GM12891 (cell line): ENCODE results near the gene PIM3.

Experiments
- DNase-seq: peaks from one replicate; pipeline ENCODE4 v3.0.0; 2011; ENCODE audit warnings: low spot score; ENCODE audit not compliant: insufficient read length
- FAIRE-seq: peaks from 2 replicates; lab custom pipeline; 2011; peaks lifted over from hg19 to GRCh38; lab: Jason Lieb, UNC
- PAX5 ChIP-seq: IDR thresholded peaks from 2 replicates; pipeline ENCODE4 v1.6.1; 2011; ENCODE audit warnings: low read length, moderate library complexity, mild to moderate bottlenecking; ENCODE audit not compliant: insufficient read depth, severe bottlenecking
- POLR2A ChIP-seq: IDR thresholded peaks from 2 replicates; pipeline ENCODE4 v1.6.1; 2011; ENCODE audit warnings: low read depth, low read length, control low read depth
- POLR2AphosphoS5 ChIP-seq: IDR thresholded peaks from 2 replicates; pipeline ENCODE4 v1.6.1; 2011; ENCODE audit warnings: low read depth, low read length, control low read depth
- POU2F2 ChIP-seq: IDR thresholded peaks from 2 replicates; pipeline ENCODE4 v1.6.1; 2011; ENCODE audit warnings: low read depth, mild to moderate bottlenecking, control low read depth, low read length, moderate library complexity
- SPI1 ChIP-seq: IDR thresholded peaks from 2 replicates; pipeline ENCODE4 v1.6.1; 2011; ENCODE audit warnings: low read depth, low read length, control low read depth
- TAF1 ChIP-seq: IDR thresholded peaks from 2 replicates; pipeline ENCODE4 v1.6.1; 2011; ENCODE audit warnings: low read depth, low read length, control low read depth

PIM3 gene

DNA sequence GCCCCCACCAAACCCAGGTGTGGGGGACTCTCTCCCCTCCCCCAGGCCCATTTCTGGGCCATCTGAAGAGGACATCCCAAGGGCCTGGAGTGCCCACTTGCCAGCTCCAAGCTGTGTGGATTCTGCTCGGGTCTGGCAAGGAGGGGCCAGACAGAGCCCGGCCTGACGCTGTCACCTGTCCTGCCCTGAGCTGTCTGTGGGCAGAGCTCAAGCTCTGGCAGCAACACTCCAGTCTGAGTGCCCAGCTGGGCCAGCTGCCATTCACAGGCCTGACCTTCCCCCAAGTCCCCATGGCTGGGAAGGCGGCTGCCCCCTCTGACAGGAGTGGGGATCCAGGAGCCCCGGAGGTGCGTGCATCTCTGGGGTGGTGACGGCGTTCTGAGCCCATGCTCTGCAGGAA, 6.2 kb upstream of the PIM3 start:
- DNase-seq (no peak), FAIRE-seq (no peak)
- TF ChIP-seq SPI1 (no peak), POU2F2 (no peak), PAX5 (no peak), POLR2AphosphoS5 (no peak), POLR2A (no peak), TAF1 (no peak)

DNA sequence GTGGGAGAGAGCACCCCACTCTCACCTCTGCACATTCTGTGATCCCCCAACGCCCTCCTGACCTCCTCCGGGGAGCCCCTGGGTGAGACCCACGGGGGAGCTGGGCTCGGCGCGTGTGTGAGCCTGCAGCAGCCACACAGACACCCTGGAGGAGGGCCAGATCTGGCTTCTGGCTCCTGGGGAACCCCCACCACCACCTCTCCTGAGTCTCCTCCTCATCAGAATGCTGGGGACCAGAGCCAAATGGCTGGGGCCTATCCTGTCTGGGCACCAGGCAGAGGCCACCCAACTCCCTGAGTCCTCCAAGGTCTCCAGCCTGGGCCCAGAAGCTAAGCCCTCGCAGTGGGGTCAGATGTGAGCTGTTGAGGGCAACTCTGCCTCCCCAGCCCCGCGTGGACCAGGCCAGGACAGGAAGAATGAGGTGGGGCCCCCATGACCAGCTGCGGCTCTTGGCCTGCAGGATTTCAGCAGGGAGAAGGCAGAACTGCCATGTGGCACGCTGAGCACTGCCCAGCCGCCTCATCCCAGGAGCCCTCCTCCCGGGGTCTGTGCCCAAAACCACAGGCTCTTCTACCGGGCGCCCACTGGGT, 5.5 kb upstream of the PIM3 start:
- no peak for TF ChIP-seq POLR2A
- no peak for TF ChIP-seq TAF1
- TF ChIP-seq POU2F2: no peak
- no peak for TF ChIP-seq SPI1
- no peak for TF ChIP-seq PAX5
- TF ChIP-seq POLR2AphosphoS5: no peak
- FAIRE-seq (no peak), DNase-seq (no peak)

DNA sequence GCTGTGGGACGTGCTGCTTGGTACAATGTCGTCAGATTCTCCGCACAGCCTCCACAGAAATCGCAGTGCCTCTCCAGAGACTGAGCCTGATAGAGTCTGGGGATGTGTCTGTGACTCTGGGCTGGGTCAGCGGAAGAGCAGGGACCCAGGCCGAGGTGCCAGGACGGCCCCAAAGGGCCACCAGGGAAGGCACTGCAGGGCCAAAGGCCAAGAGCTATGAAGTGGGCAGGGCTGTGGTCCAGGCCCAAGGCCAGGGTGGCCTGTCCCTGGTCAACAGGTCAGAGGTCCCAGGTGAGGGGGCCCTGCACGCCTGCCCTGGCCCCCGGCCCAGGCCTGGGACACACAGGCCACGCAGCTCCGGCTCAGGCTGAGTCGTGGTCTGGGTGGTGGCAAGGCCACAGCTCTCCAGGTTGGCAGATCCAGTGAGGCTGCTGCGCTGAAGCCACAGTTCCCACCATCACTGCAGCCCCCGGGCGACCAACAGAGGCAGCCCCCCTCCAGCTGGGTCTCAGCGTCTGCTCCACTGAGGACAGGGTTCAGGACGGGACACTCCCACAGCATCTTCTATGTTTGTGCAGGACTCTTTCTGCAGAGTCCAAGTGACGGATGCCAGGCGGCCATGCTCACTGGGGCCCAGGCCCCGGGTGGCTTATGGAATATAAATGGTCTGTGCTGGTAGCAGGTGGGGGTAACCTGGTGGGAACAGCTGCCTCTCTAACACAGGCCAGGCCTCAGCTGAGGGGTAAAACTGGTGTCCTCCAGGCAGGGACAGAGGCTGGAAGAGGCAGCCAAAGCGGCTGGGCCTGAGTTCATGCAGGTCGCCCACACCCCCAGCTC, 4.8 kb upstream of the PIM3 start:
- TF ChIP-seq POU2F2 (no peak), POLR2A (no peak), PAX5 (no peak), SPI1 (no peak), TAF1 (no peak), POLR2AphosphoS5 (no peak)
- FAIRE-seq (no peak), DNase-seq (no peak)

DNA sequence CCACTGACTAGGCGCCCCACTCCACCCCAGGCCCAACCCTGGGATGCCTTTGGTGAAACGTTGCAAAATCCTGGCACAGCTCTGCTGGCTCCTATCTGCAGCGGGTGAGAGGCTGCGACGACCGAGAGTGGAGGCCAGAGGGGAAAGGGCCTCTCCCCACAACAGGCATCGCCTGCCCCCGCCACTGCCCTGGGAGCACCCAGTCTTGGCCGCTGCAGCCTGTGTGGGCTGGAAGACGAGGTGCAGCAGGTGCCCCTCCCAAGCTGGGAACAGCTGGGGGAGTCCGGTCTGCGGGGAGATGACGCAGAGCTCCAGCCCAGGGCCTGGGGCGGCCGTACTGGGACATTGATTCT, 4.2 kb upstream of the PIM3 start:
- DNase-seq (no peak), FAIRE-seq (no peak)
- no peak for TF ChIP-seq SPI1
- TF ChIP-seq POU2F2: no peak

DNA sequence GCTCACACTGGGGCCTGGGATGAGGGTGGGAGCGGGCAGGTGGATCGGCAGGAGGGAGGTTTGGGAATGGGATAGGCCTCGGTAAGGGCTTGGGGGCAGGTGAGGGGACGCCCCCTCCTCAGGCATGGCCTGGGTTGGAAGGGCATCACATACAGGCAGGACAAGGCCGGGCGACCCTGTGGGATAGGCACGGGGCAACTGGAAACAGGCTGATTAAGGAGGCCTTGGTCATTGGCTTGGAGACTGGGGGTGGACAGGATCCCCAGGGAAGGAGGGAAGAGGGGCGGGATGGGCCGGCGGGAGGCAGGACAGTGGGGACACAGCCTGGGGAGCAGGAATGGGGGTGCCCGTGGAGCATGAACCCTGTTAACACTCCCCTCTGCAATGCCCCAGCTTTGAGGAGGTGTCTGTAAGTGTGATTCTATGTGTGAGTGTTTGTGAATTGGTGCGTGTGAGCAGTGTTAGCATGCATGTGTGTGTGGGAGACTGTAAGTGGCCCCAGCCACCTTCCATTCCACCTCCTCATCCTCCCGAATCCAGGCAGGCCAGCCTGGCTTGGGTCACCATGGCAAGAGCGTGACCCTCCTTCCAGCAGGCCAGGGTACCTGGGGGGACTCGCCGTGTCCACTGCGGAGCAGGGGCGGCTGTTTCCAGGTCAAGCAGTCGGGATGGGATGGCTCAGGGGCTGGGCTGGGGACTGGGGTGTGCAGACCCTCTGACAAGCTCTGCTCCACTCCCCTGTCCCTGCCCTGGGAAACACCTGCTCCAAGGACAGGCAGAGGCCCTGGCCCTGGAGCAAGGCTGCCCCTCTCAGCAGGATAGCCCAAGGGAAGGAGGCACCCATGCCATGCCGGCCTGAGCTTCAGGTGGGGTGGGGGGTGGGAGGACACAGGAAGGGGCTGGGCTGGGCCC, 3.4 kb upstream of the PIM3 start:
- no peak for TF ChIP-seq TAF1
- no peak for TF ChIP-seq POLR2AphosphoS5
- TF ChIP-seq POU2F2: no peak
- no peak for TF ChIP-seq POLR2A
- no peak for TF ChIP-seq SPI1
- TF ChIP-seq PAX5: no peak
- no peak for DNase-seq
- FAIRE-seq: no peak

DNA sequence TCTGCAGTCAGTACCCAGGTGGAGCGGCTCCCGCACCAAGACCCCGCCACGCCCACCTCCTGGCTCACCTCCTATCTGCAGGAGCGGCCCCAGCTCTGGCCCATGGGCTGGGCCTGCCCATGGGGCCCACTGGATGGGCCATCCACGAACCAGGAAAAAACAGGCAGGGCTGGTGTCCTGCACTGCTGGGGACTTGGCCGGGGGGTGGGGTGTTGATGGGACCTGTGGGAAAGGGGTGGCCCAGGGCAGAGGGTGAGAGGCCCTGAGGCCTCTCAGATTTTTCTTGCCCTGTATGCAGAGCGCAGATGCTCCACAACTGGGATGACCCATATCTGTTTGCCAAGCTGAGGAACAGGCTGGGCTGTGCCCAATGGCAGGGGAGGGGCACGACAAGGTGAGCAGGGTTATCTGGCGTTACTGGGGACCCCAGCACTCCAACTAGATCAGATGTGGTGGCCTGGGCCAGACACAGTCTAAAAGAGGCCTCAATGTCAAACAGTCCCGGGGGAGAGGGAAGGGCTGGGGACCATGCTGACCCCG, 2.7 kb upstream of the PIM3 start:
- DNase-seq (no peak), FAIRE-seq (no peak)
- TF ChIP-seq POLR2A (no peak), TAF1 (no peak), POLR2AphosphoS5 (no peak), SPI1 (no peak), POU2F2 (no peak), PAX5 (no peak)

DNA sequence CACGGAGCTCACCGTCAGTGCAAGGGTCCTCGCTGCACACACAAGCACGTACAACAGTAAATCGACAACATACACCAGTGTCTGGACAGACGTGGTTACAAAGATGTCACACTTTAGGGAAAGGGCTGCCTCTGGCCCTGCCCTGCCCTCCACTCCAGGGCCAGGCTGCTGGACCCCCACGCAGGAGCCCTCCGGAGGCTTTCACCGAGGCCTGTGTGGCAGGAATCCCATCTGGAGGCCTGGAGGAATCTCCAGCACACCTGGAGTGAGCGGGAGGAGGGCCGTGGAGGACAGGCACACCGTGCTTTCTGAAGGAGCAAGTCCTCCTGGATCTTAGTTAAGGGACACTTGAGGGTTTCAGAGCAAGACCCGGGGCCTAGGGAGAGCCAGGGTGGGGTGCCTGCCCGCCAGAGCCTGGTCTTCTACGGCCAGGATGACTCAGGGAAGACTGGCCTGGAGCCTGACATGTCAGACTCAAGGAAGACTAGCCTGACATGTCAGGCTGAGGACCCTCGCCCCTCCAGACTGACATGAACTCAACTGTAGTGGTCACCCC, 2.1 kb upstream of the PIM3 start:
- no peak for FAIRE-seq
- no peak for TF ChIP-seq TAF1
- TF ChIP-seq POU2F2: no peak
- no peak for TF ChIP-seq PAX5
- no peak for TF ChIP-seq POLR2A
- no peak for TF ChIP-seq POLR2AphosphoS5
- TF ChIP-seq SPI1: no peak

DNA sequence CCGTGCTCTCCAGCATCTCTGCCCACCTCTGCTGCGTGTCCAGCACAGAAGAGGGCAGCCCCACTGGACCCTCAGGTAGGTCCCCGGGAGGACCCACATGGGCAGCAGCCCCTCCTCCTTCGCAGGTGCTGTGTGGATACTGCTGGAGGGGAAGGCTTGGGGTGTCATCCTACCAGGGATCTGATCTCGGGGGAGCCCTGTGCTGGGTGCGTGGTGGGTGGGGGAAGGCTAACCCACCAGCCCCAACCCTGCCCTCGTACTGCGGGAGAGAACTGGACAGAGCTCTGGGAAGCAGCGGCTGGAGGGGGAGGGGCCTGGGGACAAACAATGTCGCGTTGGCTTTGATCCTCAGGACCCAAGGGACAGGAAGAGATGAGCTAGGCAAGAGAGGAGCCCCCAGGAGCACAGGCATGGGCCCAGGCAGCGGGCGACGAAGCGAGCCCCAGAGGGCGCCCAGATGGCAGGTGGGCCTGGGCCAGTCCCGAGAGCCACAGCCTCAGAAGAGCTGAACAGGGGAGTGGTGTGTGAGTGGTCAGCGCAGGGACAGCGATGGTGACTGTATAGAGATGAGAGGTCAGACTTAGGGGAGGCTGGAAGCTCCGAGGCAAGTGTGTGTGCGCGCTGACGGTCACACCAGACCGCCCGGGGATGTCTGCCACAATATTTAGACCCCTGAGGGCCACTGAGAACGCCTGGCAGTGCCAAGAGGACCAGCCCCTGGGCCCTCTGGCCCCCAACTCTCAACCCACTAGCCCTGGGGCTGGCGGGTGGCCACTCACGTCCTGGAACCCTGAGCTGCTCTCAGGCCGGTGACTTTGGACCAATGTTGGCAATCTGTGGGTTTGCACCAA, 1.4 kb upstream of the PIM3 start:
- TF ChIP-seq SPI1 (no peak), POLR2AphosphoS5 (no peak)

More for the DNA sequence above, 2.1 kb upstream of the PIM3 start:
- DNase-seq: no peak

More for the DNA sequence above, 1.4 kb upstream of the PIM3 start:
- FAIRE-seq (peak; percentile 55), DNase-seq (no peak)
